ENCODE data around the gene DUOX2.
"Not testable (repeated sequence)": the region's sequence is repeated elsewhere in the genome, so short reads cannot be mapped to it uniquely, and the experiment has no call there.

DNA sequence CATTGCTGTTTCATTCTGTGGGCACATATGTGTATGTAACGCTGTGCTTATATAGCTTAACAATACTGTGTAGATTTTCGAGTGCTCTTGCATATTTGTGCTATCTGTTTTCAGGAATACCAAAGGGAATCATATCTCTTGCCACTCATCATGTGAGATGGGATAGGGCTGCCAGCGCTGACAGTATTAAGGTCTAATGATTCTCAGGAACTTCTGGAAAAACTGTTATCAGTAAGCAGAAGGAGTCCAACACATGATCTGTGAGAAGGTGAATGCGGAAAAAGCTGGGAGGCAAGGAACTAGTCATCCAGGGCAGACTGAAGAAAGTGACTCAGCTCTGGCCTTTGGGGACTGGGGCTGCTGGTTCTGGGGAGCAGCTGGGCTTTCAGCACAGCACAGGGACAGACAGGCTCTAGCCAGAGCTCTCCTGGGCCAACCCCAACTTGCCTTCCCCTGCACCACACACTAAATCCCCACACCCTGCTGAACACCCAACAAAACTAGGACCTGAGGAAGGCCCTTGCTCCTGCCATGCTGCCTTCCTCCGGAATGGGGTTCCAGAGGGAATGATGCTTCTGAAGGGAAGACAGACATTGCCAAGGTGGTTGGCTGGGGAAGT lies 34.2 kb downstream of the DUOX2 start:
- not testable (repeated sequence) for TF ChIP-seq CTCF (IDR thresholded peaks at IDR 0.05); POLR2A (IDR thresholded peaks at IDR 0.05); EP300 (IDR thresholded peaks at IDR 0.05; ENCODE audit: low read depth); POLR2AphosphoS5 (IDR thresholded peaks at IDR 0.05)

Data from transverse colon (tissue), 4 donors.